Measurements from ENCODE around the gene AUTS2. TPM values are rescaled to one million over a fixed set of nuclear protein-coding genes. Genes with fewer than 3 reads are reported as not detected.

The AUTS2 gene
- total and polyA plus RNA-seq, 2 donors: 13.4 to 87.7 TPM

GRCh38 chr7:69847921-69848612 is 249.8 kb downstream of the AUTS2 start:
- no peak overlapping the region for H3K27ac ChIP-seq (ENCODE audit: low read depth)
- H3K4me3 ChIP-seq (ENCODE audit: low read depth, low read length): no peak overlapping the region
- H3K36me3 ChIP-seq (ENCODE audit: insufficient read depth): no peaks in the 10 kb centered on the region
- DNase-seq (ENCODE audit: extremely low spot score): peak; percentile 51
- H3K4me1 ChIP-seq (ENCODE audit: insufficient read depth): no peaks in the 10 kb centered on the region
- 32% methylated on average over 6 of the region's 6 CpGs for WGBS

DNA sequence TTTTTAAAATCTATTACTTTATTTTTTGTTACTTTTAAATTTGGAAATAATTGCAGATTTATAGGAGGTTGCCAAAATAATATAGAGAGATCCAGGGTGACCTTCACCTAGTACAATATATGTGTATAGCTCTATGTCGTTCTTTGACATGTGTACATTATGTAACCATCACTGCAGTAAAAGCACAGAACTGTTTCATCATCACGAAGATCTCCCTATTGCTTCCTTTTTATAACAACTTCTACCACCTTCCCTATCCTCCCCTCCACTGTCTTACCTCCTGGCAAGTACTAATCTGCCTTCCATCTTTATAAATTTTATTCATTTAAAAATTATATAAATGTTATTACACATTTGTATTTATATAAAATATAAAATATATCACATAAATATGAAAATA is 251.0 kb downstream of the AUTS2 start:
- WGBS: 82% methylated on average over 2 of the region's 2 CpGs
- Histone ChIP-seq H3K27ac (ENCODE audit: low read depth) (no peak overlapping the region), H3K4me1 (ENCODE audit: insufficient read depth) (no peaks in the 10 kb centered on the region), H3K4me3 (ENCODE audit: low read depth, low read length) (no peak overlapping the region), H3K36me3 (ENCODE audit: insufficient read depth) (no peaks in the 10 kb centered on the region)
- no peak for DNase-seq (ENCODE audit: extremely low spot score)

DNA sequence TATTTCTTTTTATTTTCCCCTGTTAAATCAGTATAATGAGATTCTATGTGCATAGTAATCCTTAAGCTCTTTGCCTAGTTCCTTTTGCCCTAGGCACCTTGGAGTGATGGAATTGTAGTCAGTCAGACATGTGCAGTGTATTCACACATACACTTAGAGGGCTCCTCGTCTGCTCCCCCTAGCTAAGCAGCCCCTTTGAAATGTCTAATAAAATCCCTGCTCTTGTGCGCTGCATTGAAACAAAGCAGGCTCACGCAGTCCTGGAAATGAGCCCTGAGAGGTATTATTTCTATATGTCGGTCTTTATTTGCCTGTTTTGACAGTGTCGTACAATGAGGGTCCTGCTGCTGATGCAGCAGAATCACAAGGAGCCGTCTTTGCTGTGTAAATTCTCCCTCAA is 258.7 kb downstream of the AUTS2 start:
- Histone ChIP-seq H3K4me3 (ENCODE audit: low read depth, low read length) (no peak overlapping the region), H3K36me3 (ENCODE audit: insufficient read depth) (no peaks in the 10 kb centered on the region), H3K27ac (ENCODE audit: low read depth) (no peak overlapping the region), H3K4me1 (ENCODE audit: insufficient read depth) (no peaks in the 10 kb centered on the region)
- 84% methylated on average over 6 of the region's 6 CpGs for WGBS
- DNase-seq (ENCODE audit: extremely low spot score): no peak

GRCh38 chr7:69858471-69858870 is 260.2 kb downstream of the AUTS2 start:
- H3K36me3 ChIP-seq (ENCODE audit: insufficient read depth): no peaks in the 10 kb centered on the region
- H3K27ac ChIP-seq (ENCODE audit: low read depth): no peak overlapping the region
- no peak overlapping the region for H3K4me3 ChIP-seq (ENCODE audit: low read depth, low read length)
- DNase-seq (ENCODE audit: extremely low spot score): no peak
- WGBS: 93% methylated on average over 1 of the region's 1 CpG
- H3K4me1 ChIP-seq (ENCODE audit: insufficient read depth): no peaks in the 10 kb centered on the region

DNA sequence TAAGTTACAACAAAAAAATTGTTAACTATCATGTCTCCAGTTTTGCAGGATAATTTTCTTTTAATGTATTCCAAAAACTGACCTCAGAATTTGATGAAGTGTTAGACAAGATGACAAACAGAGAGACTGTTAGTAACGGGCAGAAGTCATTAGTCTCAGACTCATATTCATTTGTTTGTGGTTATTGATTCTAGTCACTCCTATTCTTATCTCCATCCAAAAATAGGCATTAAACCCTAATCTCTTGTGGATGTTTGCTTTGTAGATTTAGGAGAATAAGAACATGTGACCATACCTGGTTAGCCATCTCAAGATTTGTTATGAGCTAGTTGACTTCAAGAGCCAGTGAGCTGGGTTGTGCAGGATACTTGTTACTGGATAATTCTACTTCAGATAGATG is 261.1 kb downstream of the AUTS2 start:
- H3K4me3 ChIP-seq (ENCODE audit: low read depth, low read length): no peak overlapping the region
- no peaks in the 10 kb centered on the region for H3K4me1 ChIP-seq (ENCODE audit: insufficient read depth)
- 84% methylated on average over 1 of the region's 1 CpG for WGBS
- H3K27ac ChIP-seq (ENCODE audit: low read depth): no peak overlapping the region
- H3K36me3 ChIP-seq (ENCODE audit: insufficient read depth): no peaks in the 10 kb centered on the region
- DNase-seq (ENCODE audit: extremely low spot score): no peak

DNA sequence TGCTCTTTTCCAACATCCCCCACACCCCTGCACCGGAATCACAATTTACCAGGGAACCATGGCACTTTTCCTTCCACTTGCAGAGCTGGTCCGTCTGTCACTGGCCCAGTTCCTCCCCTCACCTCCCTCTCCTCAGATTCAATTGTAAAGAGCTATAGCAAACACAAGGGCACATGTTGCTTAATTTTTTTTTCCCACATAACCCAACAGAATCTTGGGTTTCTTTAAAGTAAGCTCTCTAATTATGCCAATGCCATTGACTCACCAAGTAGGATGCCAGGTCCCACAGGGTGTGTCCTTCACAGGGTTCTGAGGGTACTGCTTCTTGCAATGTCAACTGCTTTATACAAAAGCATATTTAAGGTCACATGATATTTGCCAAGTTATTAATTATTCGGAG is 262.2 kb downstream of the AUTS2 start:
- no peaks in the 10 kb centered on the region for H3K36me3 ChIP-seq (ENCODE audit: insufficient read depth)
- WGBS: 95% methylated on average over 3 of the region's 3 CpGs
- H3K4me1 ChIP-seq (ENCODE audit: insufficient read depth): no peaks in the 10 kb centered on the region
- H3K4me3 ChIP-seq (ENCODE audit: low read depth, low read length): no peak overlapping the region
- H3K27ac ChIP-seq (ENCODE audit: low read depth): no peak overlapping the region
- no peak for DNase-seq (ENCODE audit: extremely low spot score)

DNA sequence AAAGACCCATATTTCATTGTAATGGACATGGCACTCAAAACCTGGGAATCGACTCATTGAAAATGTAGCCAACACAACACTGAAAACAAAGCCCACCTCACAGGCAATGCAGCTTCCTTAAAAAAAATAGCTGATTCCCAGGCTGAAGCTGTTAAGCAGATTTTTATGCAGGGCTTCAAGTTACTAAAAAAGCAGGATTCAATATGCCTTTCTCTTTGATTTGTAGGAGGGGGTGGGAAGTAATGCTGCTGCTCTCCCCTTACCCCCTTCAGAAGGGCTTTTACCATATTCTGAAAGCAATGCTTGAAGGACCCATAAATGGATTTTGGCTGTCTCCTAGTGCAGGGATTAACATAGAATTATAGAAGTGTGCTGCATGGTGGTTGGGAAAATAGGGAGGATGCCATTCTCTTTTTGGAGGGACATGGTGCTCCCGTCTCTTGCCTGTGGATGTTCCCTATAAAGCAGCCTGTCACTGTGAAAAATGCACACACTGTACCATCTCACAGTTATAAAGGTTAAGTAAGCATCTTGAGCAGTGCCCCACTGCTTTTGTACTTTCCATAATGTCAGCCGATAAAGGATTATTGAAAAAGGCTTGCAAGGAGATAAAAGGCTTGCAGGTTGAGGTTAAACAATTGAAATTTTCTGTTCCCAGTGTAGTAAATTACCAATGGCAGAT is 262.8 kb downstream of the AUTS2 start:
- no peak overlapping the region for H3K4me3 ChIP-seq (ENCODE audit: low read depth, low read length)
- no peaks in the 10 kb centered on the region for H3K4me1 ChIP-seq (ENCODE audit: insufficient read depth)
- no peaks in the 10 kb centered on the region for H3K36me3 ChIP-seq (ENCODE audit: insufficient read depth)
- WGBS: 87% methylated on average over 3 of the region's 3 CpGs
- no peak overlapping the region for H3K27ac ChIP-seq (ENCODE audit: low read depth)
- DNase-seq (ENCODE audit: extremely low spot score): no peak

GRCh38 chr7:69862413-69863064 is 264.3 kb downstream of the AUTS2 start:
- Histone ChIP-seq H3K27ac (ENCODE audit: low read depth) (no peak overlapping the region), H3K4me1 (ENCODE audit: insufficient read depth) (no peaks in the 10 kb centered on the region), H3K4me3 (ENCODE audit: low read depth, low read length) (no peak overlapping the region), H3K36me3 (ENCODE audit: insufficient read depth) (no peaks in the 10 kb centered on the region)
- 40% methylated on average over 5 of the region's 5 CpGs for WGBS
- no peak for DNase-seq (ENCODE audit: extremely low spot score)

DNA sequence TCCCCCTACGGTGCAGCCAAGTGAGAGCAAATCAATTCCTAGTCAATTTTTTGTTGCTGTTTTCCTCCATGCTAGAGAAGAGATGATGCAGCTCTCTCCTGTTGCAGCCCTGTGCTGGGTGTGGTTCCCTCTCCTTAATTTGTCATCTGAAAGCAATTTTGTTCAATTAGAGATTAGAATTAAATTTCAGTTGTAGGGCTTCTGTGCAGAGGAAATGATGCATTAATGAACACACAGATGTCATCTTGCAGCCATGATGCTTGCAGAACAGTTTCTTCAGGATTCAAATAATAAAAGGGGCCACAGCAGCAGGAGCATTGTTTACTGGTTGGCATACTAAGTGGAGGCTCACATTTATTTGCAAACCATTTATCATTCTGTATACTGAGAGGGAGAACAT is 266.0 kb downstream of the AUTS2 start:
- DNase-seq (ENCODE audit: extremely low spot score): no peak
- no peak overlapping the region for H3K27ac ChIP-seq (ENCODE audit: low read depth)
- no peak overlapping the region for H3K4me3 ChIP-seq (ENCODE audit: low read depth, low read length)
- no peaks in the 10 kb centered on the region for H3K36me3 ChIP-seq (ENCODE audit: insufficient read depth)
- no peaks in the 10 kb centered on the region for H3K4me1 ChIP-seq (ENCODE audit: insufficient read depth)
- WGBS: 63% methylated on average over 1 of the region's 1 CpG

GRCh38 chr7:69864822-69865221 is 266.5 kb downstream of the AUTS2 start:
- no peak overlapping the region for H3K27ac ChIP-seq (ENCODE audit: low read depth)
- H3K36me3 ChIP-seq (ENCODE audit: insufficient read depth): no peaks in the 10 kb centered on the region
- DNase-seq (ENCODE audit: extremely low spot score): no peak
- H3K4me3 ChIP-seq (ENCODE audit: low read depth, low read length): no peak overlapping the region
- 76% methylated on average over 4 of the region's 4 CpGs for WGBS
- no peaks in the 10 kb centered on the region for H3K4me1 ChIP-seq (ENCODE audit: insufficient read depth)

GRCh38 chr7:69868921-69869320 is 270.6 kb downstream of the AUTS2 start:
- WGBS: 94% methylated on average over 4 of the region's 4 CpGs
- H3K4me3 ChIP-seq (ENCODE audit: low read depth, low read length): no peak overlapping the region
- no peak for DNase-seq (ENCODE audit: extremely low spot score)
- H3K27ac ChIP-seq (ENCODE audit: low read depth): no peak overlapping the region
- no peaks in the 10 kb centered on the region for H3K36me3 ChIP-seq (ENCODE audit: insufficient read depth)
- no peaks in the 10 kb centered on the region for H3K4me1 ChIP-seq (ENCODE audit: insufficient read depth)

GRCh38 chr7:69871213-69871885 is 273.1 kb downstream of the AUTS2 start:
- H3K4me3 ChIP-seq (ENCODE audit: low read depth, low read length): no peak overlapping the region
- no peaks in the 10 kb centered on the region for H3K36me3 ChIP-seq (ENCODE audit: insufficient read depth)
- H3K4me1 ChIP-seq (ENCODE audit: insufficient read depth): no peaks in the 10 kb centered on the region
- DNase-seq (ENCODE audit: extremely low spot score): no peak
- 81% methylated on average over 7 of the region's 7 CpGs for WGBS
- H3K27ac ChIP-seq (ENCODE audit: low read depth): no peak overlapping the region

- Histone ChIP-seq H3K4me1 (ENCODE audit: insufficient read depth) (no peaks in the 10 kb centered on the region), H3K27ac (ENCODE audit: low read depth) (no peak overlapping the region), H3K36me3 (ENCODE audit: insufficient read depth) (no peaks in the 10 kb centered on the region), H3K4me3 (ENCODE audit: low read depth, low read length) (no peak overlapping the region)
- WGBS: 38% methylated on average over 9 of the region's 9 CpGs
- DNase-seq (ENCODE audit: extremely low spot score): no peak
These were observed 273.8 kb downstream of the AUTS2 start for GRCh38 chr7:69871886-69872569.
